Cardiac muscle cell (in vitro differentiated cells and primary cell): ENCODE data around the gene ADORA2A. TPM values are rescaled to one million over a fixed set of nuclear protein-coding genes. Genes with fewer than 3 reads are reported as not detected.
A peak's percentile ranks its signal among the peaks of the same experiment; 100 is the strongest.

ENCODE experiments used
- DNase-seq, 2 donors: peaks; one replicate each; pipeline versions ENCODE4 v3.0.0 to v3.0.0-alpha.2; 2010 to 2017; ENCODE audit warnings: low read depth in 1 of 2, low spot score in 1 of 2
- H3K27ac ChIP-seq: fragments of 200-600 bp; sonication (generic); 2 replicates; pipeline ENCODE4 v1.5.1; 2016
- H3K27me3 ChIP-seq: fragments of 200-600 bp; sonication (generic); 2 replicates; pipeline ENCODE4 v1.6.0; 2016; ENCODE audit warnings: control low read depth
- H3K36me3 ChIP-seq: fragments of 200-600 bp; sonication (generic); 2 replicates; pipeline ENCODE4 v1.5.1; 2016; ENCODE audit warnings: control low read depth
- H3K4me1 ChIP-seq: fragments of 200-600 bp; sonication (generic); 2 replicates; pipeline ENCODE4 v1.8.1; 2017; ENCODE audit warnings: low read depth, mild to moderate bottlenecking, mixed run types
- H3K4me3 ChIP-seq: fragments of 200-600 bp; sonication (generic); 2 replicates; pipeline ENCODE4 v1.5.1; 2016; ENCODE audit warnings: mild to moderate bottlenecking
- H3K9me3 ChIP-seq: fragments of 200-600 bp; sonication (generic); 2 replicates; pipeline ENCODE4 v1.5.1; 2017; ENCODE audit warnings: low read depth, mild to moderate bottlenecking, control low read depth
- CTCF ChIP-seq: IDR thresholded peaks from 2 replicates; pipeline ENCODE4 v1.5.1; 2012; ENCODE audit warnings: low read depth, mild to moderate bottlenecking, low read length
- polyA plus RNA-seq: library from polyadenylated mRNA; unstranded; fragments of >200 nt; fragmentation: Nextera tagmentation; extraction: Ambion mirVana; gene quantifications from 2 replicates; pipeline ENCODE4 v1.2.1, GENCODE V29; 2016
- total RNA-seq: library from RNA; depleted of rRNA; stranded (reverse); fragments of >200 nt; gene quantifications from 2 replicates; pipeline ENCODE4 v1.2.3, GENCODE V29; 2016

Gene ADORA2A
- total and polyA plus RNA-seq, 2 experiments from 2014 or later = 4.0 to 13.7 TPM

GRCh38 chr22:24416095-24416494, 11.3 kb upstream of the ADORA2A start:
- TF ChIP-seq CTCF = no peak
- H3K4me1 ChIP-seq = no peaks in the 10 kb centered on the region
- no peak for DNase-seq
- peaks cover 27% of the 10 kb centered on the region for H3K36me3 ChIP-seq
- H3K4me3 ChIP-seq = no peak overlapping the region
- H3K27me3 ChIP-seq = no peaks in the 10 kb centered on the region
- no peaks in the 10 kb centered on the region for H3K9me3 ChIP-seq
- H3K27ac ChIP-seq = no peak overlapping the region

DNA sequence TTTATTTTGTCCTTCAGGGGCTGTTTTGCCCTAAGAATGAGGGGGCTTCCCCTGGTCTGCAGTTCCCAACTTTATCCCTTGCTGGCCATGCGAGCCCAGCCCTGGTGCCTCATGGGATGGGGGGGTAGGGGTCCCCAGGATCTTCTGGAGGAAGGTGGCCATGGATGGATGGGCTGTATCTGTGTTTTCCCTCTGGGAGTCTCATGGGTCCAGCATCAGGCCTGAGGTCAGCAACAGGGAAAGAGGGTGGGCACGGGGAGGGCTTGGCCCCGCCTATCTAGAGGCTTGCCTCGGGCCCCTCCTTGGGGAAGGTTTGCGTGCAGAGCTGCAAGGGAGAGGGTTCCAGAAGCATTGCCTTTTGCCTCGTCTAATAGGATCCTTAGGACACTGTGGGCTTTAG, 10.8 kb upstream of the ADORA2A start:
- TF ChIP-seq CTCF = no peak
- no peak for DNase-seq
- Histone ChIP-seq H3K36me3 (peaks cover 27% of the 10 kb centered on the region), H3K4me3 (no peak overlapping the region), H3K27ac (no peak overlapping the region), H3K27me3 (no peaks in the 10 kb centered on the region), H3K4me1 (no peaks in the 10 kb centered on the region), H3K9me3 (no peaks in the 10 kb centered on the region)

GRCh38 chr22:24417200-24417599, 10.2 kb upstream of the ADORA2A start:
- no peak for TF ChIP-seq CTCF
- DNase-seq = no peak
- no peak overlapping the region for H3K4me3 ChIP-seq
- H3K27ac ChIP-seq = no peak overlapping the region
- H3K27me3 ChIP-seq = no peaks in the 10 kb centered on the region
- H3K9me3 ChIP-seq = no peaks in the 10 kb centered on the region
- no peaks in the 10 kb centered on the region for H3K4me1 ChIP-seq
- peaks cover 27% of the 10 kb centered on the region for H3K36me3 ChIP-seq

GRCh38 chr22:24417901-24418641, 9.3 kb upstream of the ADORA2A start:
- no peaks in the 10 kb centered on the region for H3K27me3 ChIP-seq

DNA sequence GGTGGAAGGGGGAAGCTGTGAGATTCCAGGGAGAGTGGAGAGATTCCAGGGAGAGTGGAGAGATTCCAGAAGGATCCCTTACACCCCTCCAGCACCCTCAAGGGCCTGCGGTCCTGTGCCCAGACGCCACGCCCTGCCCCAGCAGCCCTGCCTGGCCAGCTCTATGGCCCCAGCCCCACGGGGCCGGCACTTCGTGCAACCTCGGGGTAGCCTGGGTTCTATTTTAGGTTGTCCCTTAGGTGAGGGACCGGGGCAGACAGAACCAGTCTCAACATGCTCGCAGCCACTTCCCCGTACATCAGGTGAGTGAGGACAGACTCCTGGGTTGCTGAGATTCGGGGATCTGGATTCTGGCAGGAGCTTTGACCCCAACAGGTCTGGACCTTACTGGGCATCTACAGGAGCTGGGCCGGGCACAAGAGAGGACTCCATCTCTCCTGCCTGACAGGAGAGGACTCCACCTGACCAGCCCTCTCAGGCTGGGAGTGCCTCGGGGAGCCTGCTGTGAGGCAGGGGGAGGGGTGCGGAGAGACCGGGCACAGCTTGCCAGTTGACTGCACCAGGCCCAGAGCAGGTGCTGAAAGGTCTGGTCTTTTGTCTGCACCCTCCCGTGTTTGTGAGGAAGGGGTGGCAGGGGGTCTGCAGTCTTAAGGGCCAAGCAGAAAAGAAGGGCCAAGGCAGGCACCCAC, 8.5 kb upstream of the ADORA2A start:
- H3K27me3 ChIP-seq = peaks cover under 1% of the 10 kb centered on the region
- no peaks in the 10 kb centered on the region for H3K9me3 ChIP-seq
- H3K4me3 ChIP-seq = no peak overlapping the region
- H3K36me3 ChIP-seq = peaks cover 19% of the 10 kb centered on the region
- TF ChIP-seq CTCF = no peak
- no peaks in the 10 kb centered on the region for H3K4me1 ChIP-seq
- no peak for DNase-seq
- H3K27ac ChIP-seq = peak overlapping the region; percentile 57

More at GRCh38 chr22:24417901-24418641, 9.3 kb upstream of the ADORA2A start:
- DNase-seq = peak in 1 of 2 donors; percentile 29
- Histone ChIP-seq H3K4me1 (no peaks in the 10 kb centered on the region), H3K9me3 (no peaks in the 10 kb centered on the region), H3K36me3 (peaks cover 24% of the 10 kb centered on the region), H3K27ac (peak overlapping the region; percentile 57), H3K4me3 (no peak overlapping the region)
- no peak for TF ChIP-seq CTCF
